GM12865 (cell line): ENCODE measurements around the gene OGFR.

Source experiments
- DNase-seq: peaks from one replicate; pipeline ENCODE4 v3.0.0; 2010; ENCODE audit warnings: low read depth
- H3K4me3 ChIP-seq: 2 replicates; pipeline ENCODE4 v1.5.1; 2011; ENCODE audit warnings: mild to moderate bottlenecking, low read depth, low read length, control low read depth
- CTCF ChIP-seq: IDR thresholded peaks from 2 replicates; pipeline ENCODE4 v1.5.1; 2011; ENCODE audit warnings: low read length, control low read depth, low read depth, inconsistent platforms; ENCODE audit not compliant: insufficient read depth; ENCODE audit errors: missing control alignments

Gene OGFR

DNA sequence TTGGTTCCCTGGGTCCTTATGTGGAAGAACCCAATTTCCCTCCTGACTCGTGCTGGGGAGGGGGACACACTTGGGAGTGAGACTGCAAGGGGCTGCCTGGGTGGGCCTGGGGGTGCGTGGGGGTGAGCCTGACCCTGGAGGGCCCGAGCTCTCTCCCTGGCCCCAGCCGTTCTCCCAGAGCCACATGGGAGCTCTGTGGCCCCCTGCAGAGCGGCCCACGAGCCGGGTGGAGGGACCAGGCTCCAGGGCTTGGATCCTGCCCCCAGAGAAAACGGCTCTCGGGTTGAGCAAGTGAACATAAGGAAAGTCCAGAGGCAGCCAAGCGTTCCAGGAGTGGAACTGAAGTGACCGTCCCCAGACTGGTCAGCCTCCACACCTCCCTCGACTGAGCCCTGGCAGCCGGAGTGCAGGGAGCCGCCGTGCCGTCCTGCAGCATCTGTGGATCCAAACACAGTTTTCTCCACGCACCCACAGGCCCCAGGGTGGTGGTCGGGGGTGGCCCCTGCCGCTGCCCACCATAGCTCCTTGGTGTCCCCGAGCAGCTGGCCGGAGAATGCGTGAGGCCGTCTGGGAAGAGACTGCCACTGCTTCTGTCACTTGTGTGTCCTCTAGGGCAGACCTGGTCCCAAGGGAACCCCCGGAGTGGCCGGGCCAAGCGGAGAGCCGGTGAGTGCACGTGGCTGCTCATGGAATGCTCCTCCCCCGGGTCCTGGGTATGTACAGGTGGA, 22.8 kb downstream of the OGFR start:
- no peak overlapping the region for H3K4me3 ChIP-seq
- no peak for DNase-seq
- no peak for TF ChIP-seq CTCF

GRCh38 chr20:62828051-62828450, 23.4 kb downstream of the OGFR start:
- no peak for TF ChIP-seq CTCF
- DNase-seq, result no peak
- H3K4me3 ChIP-seq, result no peak overlapping the region

DNA sequence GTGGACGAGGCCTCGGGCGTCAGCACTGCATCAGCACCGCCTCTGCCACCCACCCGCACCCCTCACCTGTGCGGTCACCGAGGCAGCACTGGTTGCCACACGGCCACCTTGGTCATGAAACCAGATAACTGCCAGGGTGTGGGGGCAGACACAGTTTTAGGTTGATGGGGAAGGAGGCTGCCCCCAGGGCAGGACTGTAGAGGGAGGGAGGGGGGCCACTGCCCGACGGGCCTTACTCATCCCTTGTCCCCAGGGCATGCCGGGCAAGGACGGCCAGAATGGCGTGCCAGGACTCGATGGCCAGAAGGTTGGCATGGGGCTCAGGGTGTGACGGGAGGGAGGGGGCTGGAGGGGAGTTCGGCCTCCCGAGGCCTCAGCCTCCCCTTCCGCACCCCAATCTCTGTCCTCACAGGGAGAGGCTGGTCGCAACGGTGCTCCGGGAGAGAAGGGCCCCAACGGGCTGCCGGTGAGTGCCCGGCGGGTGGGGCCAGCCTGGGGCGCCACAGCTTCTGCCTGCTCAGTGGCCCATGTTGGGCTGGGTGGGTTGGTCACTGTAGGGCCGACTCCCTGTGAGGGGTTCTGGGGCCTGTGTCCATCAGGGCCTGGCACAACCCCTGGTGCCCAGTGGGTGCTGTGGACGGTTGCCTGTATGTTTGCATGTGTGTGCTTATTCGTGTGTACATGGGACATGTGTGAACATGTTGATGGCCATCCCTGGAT, 24.0 kb downstream of the OGFR start:
- TF ChIP-seq CTCF, result no peak
- DNase-seq, result no peak
- no peak overlapping the region for H3K4me3 ChIP-seq

DNA sequence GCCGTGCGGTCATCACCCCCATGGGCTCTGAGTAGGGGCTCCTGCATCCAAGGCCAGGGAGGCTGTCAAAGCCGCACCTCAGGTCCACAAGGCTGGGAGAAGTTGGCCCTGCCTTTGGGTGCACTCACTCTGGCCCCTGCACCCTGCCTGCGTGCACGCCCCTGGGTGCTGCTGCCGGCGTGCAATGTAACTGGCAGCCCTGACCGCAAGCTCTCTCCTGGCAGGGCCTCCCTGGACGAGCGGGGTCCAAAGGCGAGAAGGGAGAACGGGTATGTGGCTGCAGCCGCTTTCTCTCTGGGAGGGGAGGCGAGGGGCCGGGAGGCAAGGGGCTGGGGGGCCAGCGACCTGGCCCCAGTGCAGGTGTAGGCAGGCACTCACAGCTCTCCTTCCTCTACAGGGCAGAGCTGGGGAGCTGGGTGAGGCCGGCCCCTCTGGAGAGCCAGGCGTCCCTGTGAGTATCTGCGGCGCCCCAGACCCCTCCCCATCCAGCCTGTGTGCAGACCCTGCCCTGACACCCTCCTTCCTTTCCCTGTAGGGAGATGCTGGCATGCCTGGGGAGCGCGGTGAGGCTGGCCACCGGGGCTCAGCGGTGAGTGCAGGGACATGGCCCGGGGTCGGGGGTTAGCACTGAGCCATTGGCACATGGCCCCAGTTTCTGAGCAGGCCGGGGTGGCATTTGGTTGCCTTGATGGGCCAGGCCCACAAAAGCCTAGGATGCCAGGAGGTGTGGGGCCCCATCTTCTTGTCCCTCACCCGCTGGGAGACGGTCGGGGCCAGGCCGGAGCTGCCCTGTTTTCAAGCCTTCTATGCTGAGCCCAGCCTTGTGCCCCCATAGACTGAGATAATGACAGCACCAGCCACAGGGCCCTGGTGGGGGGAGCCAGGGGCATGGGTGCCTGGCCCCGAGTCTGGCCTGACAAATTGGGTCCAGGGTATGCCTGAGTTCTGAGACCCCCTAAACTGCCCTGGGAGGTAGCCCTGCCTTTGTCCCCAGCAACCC, 24.9 kb downstream of the OGFR start:
- no peak for TF ChIP-seq CTCF
- H3K4me3 ChIP-seq, result no peak overlapping the region
- DNase-seq, result no peak

GRCh38 chr20:62830251-62830650, 25.6 kb downstream of the OGFR start:
- H3K4me3 ChIP-seq, result no peak overlapping the region
- TF ChIP-seq CTCF, result no peak
- DNase-seq, result no peak

DNA sequence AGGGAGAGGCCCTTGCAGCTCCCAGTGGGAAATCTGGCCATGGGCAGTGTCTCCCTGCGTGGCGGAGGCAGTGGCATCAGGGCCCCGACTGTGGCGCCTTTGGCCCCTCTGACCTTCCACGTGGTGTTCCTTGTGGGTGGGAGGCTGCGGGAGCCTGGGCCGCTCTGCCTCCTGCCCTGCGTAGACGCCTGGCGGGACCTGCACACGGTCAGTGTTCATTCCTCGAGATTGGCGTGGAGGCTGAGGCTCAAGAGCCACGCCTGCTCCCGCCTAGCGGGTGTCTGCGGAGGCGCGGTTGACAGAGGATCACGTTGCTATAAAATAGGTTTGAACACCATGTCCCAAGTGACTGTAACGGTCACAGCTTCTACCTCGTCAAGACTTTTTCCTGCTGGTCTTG, 26.2 kb downstream of the OGFR start:
- H3K4me3 ChIP-seq, result no peak overlapping the region
- TF ChIP-seq CTCF, result no peak
- DNase-seq, result no peak
